ENCODE data around the gene FKBP1B.

Gene FKBP1B

DNA sequence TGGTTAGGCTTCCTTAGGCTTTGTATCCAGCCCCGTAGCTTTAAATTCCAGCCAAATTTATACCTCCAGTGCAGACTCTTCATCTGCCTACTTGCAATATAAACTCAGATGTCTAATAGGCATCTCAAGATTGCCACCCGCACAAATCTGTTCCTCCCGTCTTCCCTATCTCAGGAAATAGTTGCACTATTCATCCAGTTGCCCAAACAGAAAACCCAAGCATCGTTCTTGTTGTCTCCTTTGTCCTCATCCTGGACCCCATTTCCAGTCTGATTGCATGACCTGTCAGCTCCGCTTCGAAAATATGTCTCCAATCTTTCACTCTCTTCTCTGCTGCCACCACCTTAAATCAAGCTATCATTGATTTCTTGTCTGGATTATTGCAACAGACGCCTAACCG, 2.3 kb downstream of the FKBP1B start:
- Histone ChIP-seq H3K4me3 (no peak overlapping the region), H3K27ac (no peak overlapping the region)
- no peak for DNase-seq (ENCODE audit: low spot score)
- TF ChIP-seq, protein P1, sequence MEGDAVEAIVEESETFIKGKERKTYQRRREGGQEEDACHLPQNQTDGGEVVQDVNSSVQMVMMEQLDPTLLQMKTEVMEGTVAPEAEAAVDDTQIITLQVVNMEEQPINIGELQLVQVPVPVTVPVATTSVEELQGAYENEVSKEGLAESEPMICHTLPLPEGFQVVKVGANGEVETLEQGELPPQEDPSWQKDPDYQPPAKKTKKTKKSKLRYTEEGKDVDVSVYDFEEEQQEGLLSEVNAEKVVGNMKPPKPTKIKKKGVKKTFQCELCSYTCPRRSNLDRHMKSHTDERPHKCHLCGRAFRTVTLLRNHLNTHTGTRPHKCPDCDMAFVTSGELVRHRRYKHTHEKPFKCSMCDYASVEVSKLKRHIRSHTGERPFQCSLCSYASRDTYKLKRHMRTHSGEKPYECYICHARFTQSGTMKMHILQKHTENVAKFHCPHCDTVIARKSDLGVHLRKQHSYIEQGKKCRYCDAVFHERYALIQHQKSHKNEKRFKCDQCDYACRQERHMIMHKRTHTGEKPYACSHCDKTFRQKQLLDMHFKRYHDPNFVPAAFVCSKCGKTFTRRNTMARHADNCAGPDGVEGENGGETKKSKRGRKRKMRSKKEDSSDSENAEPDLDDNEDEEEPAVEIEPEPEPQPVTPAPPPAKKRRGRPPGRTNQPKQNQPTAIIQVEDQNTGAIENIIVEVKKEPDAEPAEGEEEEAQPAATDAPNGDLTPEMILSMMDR (IDR thresholded peaks at IDR 0.05), result no peak

DNA sequence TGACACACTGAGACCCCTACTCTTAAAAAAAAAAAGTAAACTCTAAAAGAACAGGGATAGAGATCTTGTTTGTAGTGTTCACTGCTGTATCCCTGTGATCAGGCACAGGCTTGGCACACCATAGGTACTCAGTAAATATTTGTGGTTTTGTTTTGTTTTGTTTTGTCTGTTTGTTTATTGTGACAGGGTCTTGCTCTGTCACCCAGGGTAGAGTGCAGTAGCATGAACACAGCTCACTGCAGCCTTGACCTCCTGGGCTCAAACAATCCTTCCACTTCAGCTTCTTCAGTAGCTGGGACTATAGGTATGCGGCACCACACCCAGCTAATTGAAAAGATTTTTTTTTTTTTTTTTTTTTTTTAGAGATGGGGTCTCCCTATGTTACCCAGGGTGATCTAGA, 3.4 kb downstream of the FKBP1B start:
- TF ChIP-seq, protein P1 (IDR thresholded peaks at IDR 0.05), result no peak
- no peak overlapping the region for H3K4me3 ChIP-seq
- DNase-seq (ENCODE audit: low spot score), result no peak
- no peak overlapping the region for H3K27ac ChIP-seq

DNA sequence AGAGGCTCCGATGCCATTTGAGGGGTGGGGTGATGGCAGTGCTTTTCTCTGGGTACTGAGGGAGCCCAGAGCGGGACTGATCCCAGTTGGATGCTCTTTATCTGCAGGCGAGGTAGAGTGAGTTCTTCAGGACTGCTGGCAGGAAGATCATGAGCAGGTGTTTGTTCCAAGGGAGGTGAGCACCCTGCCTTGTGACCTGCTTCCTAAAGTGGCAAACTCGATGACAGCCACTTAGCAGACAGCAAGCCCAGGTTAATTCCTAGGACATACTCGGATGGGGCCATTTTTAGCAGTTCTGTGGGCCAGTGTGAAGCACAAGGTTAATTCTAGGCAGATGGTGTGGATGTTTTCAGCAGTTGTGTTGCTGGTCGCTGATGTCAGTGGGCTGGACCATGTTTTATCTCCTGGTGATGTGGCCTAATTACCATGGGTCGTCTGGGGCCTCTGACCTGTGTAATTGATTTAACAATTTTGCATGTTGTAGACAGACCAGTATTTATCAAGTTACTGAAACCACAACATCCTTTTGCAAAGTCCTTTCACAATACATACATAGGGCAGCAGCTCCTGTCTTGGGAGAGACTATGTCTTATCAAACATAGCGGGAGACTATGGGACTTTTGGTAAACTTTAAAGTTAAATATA, 4.9 kb downstream of the FKBP1B start:
- no peak for DNase-seq (ENCODE audit: low spot score)
- TF ChIP-seq, protein P1 (IDR thresholded peaks at IDR 0.05), result no peak

DNA sequence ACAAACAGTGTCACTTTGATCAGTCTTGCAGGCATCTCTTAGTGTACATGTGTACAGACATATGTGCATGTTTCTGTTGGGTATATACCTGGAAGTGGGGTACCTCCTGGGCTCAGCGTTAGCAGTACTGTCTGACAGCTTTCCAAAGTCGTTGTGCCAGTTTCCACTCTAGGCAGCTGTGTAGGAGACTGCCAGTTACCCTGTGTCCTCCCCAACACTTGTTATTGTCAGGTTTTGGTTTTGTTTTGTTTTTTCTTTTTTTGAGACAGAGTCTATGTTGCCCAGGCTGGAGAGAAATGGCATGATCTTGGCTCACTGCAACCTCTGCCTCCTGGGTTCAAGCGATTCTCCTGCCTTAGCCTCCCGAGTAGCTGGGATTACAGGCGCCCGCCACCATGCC, 6.2 kb downstream of the FKBP1B start:
- no peak overlapping the region for H3K27ac ChIP-seq
- TF ChIP-seq, protein P1 (IDR thresholded peaks at IDR 0.05), result no peak
- no peak for DNase-seq (ENCODE audit: low spot score)
- no peak overlapping the region for H3K4me3 ChIP-seq

More for the DNA sequence above, 4.9 kb downstream of the FKBP1B start:
- Histone ChIP-seq H3K27ac (no peak overlapping the region), H3K4me3 (no peak overlapping the region)

DNA sequence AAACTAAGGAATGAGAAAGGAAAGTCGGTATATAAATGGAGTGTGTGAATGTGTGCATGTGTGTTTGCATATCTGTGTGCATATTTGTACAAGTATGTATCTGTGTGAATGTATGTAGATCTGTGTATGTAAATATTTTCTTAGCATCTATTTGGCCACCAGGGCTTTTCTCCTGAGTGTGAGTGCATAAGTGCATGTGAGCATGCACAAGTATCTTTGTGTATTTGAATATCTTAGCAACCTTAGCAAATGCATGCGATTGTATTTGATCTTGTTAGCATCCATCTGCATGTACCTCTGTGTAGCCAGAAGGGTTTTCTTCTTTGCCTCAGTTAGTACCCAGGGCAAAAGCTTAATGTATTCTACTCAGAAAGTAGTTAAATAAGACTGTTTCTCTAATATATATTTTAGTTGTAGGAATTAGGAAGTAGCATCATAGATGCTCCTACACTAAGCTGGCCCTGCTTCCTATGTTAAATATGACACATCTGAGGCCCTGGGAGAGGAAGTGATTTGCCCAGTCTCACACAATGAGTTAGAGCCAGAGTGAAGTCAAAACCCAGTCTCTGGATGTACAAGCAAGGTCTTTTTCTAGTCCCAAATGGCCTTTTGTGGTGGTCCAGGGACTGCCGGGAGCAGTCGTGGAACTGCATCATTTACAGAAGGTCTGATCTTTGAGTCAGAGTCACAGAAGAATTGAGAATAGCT, 9.2 kb downstream of the FKBP1B start:
- Histone ChIP-seq H3K27ac (no peak overlapping the region), H3K4me3 (no peak overlapping the region)
- DNase-seq (ENCODE audit: low spot score), result no peak
- TF ChIP-seq, protein P1 (IDR thresholded peaks at IDR 0.05), result no peak

DNA sequence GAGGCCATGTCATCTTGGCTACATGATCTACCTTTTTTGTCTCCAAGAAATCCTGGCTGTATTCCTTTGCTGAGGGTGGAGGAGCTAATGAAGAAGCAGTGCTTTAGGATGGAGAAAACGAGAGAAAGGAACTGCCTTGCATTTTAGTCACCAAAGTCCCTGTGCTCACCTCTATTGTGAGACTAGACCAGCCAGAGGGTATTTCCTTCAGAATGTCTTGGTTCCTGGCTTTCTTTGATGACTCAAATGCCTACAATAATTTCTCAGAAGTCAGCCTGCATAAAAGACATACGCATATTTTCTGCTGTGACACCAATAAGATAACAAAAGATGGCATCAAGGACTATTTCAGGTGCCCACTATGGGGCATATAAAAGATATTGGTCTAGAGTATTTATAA, 15.8 kb downstream of the FKBP1B start:
- DNase-seq (ENCODE audit: low spot score), result no peak
- Histone ChIP-seq H3K27ac (no peak overlapping the region), H3K4me3 (no peak overlapping the region)
- TF ChIP-seq, protein P1 (IDR thresholded peaks at IDR 0.05), result no peak

DNA sequence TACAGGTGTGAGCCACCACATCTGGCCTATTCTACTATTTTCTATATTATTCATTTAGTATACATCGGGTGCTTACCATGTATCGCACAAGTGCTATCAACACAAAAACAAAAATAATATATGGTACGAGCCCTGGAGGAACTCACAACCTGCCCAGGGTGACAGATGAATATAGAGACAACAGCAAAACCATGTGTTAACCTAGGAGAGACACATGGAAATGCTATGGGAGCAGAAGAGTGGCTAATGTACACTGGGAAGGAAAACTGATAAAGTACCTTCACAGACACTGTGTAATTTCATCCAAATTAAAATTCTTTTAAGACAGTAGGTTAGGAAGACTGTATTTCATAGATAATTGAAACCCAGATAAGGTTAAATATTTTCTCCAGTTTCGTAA, 22.7 kb downstream of the FKBP1B start:
- DNase-seq (ENCODE audit: low spot score), result no peak
- TF ChIP-seq, protein P1 (IDR thresholded peaks at IDR 0.05), result no peak
- H3K27ac ChIP-seq, result no peak overlapping the region
- H3K4me3 ChIP-seq, result no peak overlapping the region

Measured in coronary artery (tissue), 2 donors.